SW480 (cell line): ENCODE results near the gene ZFAND3.

Source experiments
- DNase-seq: peaks from one replicate; pipeline ENCODE4 v3.0.0-alpha.2; 2016; ENCODE audit warnings: low spot score

The ZFAND3 gene

DNA sequence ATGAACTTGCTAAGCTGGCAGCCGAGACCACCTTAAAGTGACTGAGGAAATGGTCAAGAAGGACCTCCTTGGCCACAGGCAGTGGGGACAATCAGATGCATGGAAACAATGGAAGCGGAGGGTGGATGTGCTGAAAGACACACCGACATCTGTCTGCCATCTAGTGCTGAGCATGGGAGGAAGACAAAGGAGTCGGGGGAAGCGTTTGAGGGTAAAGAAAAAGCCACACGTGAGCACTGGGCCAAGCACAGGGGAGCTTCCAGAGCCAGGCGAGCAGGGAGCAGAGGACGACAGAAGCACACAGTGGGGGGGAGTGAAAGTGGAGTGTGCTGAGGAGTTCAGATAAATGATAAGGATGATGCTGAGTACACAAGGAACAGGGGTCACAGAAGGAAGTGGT, 367.8 kb downstream of the ZFAND3 start:
- DNase-seq: no peak

GRCh38 chr6:38187811-38188590, 368.5 kb downstream of the ZFAND3 start:
- no peak for DNase-seq

DNA sequence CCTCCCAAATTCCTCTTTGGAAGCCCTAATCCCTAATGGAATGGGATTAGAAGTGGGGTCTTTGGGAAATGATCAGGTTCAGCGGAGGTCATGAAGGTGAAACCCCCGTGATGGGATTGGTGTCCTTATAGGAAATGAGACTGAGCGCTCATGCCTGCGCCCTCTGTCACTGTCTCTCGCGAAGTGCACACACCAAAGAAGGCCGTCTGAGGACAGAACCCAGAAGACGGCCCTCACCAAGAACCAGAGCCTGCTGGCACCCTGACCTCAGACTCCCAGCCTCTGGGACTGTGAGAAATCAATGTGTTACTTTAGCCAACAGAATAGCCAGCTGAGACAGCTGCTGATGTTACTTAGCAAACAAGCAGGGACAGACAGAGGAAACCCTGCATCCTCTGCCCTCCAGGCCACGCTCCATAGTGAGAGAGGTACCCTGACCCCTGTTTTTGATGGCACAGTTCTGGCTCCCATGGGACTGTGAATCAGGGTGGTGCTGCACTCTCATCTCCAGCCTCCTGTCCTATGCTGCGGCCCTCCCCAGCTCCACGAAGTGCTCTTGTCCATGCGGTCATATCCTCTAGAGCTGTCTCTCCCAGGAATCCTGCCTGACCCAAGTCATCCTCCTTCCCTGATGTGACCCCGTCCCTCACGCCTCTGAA, 369.3 kb downstream of the ZFAND3 start:
- DNase-seq: no peak

GRCh38 chr6:38191418-38191817, 371.9 kb downstream of the ZFAND3 start:
- no peak for DNase-seq

DNA sequence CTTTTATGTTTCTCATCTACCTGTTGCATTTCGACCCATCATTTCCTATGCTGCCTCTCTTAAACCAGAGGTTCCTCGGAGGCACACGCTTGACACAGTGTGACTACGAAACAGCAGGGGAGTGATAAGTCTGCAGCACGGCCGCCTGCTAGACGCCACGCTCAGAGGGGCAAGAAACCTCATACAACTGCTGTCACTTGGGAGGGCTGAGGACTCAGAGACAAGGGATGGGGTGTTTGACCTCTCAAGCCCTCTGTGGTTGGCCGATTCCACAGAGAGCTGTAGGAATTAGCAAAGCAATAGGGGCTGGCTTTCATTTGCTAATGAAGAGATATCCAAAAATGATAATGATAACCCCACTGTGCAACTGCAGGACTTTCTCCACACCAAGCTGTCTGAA, 372.5 kb downstream of the ZFAND3 start:
- DNase-seq: no peak

DNA sequence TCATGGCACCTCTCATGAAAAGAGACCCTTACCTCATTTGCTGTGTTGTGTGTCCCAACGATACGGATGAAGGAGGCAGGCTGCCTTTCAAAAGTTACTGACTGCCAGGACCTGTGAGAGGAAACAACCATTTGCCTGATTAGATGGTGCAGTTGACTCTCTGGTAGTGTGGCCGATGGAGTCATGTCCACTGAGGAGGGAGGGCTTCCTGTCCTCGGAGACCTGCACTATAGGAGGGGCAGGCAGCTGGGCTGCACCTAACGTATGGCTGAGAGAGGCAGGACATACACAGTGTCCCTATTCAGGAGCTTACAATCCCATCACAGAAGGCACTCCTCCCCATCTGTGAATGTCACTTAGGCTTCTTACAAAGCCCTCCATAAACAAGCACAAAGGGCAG, 373.0 kb downstream of the ZFAND3 start:
- no peak for DNase-seq

DNA sequence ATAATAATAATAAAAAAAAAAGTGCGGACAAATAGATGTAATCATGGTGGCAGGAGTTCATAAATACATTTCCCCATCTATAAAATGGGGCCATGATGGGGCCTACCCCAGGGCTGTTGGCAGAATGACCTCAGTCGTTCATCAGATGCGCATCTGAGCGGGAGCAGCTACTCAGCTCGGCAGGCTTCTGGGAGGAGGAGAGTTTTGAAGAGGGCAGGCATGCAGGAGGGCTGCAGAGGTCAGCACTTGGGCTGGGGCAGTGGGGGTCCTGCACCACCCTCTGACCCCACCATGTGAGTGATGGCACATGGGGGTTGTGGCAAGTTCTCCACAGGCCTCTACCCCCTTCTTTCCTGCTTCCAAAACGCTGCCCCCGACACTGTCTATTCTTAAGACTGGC, 373.5 kb downstream of the ZFAND3 start:
- no peak for DNase-seq

DNA sequence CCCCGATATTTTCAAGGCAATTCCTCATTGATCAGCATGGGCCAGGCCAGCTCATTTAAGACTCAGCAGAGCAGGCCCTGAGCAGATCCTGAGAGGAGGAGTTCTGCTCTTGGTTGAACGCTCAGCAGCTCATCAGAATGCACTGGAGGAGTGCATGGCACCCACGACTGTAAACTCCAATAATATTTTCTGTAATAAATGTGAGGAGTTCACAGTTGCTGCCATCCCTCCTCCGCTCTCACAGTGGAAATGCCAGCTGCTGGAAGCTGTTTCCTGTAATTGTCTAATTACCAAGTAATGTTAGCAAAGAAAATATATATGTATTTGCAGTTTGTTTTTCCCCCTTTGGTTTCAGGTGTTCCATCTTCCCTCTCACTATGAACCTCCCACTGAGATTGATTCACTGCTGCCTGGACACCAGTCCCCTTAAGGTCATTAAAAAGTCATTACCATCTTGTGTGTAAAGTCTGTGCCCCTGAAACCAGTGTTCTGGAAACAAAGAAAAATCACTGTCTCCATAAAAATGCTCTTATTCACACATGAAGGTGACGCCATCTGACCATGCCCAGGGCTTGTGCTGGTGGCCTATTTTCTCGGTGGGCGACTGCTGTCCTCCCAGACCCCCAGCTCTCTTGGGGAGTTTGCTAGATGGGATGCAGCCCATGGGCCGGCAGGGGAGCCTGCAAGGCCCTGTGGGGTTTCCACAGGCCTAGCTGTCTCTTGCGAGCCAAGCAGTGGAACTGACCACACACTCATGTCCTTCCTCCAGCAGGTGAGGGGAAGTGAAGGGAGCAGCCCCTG, 374.2 kb downstream of the ZFAND3 start:
- no peak for DNase-seq

DNA sequence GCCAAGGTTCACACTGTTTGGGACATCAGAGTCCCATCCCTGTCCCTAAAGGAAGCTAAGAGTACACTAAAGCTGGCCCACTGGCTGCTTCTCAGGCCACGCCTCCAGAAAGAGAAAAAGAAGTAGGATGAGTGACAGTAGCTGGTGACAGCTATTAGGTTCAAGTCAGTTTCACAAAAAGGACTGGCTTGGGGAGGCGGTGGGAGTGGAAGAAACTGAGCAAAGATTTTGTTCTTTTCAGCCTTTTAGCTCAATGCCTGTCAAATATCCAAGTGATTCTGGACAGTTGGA, 374.7 kb downstream of the ZFAND3 start:
- DNase-seq: no peak

DNA sequence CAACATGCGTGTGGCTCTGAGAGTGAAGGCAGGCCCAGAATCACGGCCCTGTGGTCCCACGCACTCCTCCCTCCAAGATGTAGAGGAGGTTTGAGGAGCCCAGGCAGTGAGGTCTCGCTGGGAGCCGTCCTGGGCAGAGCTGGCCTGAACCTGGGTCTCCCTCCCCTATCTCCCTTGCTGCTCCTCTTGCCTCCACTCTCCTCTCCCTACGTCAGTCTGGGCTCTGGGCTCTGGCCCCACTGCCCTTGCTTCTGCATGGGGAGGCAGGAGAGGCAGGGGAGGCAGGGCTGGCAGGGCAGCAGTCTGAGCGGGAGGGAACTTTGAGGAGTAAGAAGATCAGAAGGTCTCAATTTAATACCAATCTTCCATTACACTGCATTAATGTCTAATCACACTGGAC, 375.1 kb downstream of the ZFAND3 start:
- DNase-seq: no peak

DNA sequence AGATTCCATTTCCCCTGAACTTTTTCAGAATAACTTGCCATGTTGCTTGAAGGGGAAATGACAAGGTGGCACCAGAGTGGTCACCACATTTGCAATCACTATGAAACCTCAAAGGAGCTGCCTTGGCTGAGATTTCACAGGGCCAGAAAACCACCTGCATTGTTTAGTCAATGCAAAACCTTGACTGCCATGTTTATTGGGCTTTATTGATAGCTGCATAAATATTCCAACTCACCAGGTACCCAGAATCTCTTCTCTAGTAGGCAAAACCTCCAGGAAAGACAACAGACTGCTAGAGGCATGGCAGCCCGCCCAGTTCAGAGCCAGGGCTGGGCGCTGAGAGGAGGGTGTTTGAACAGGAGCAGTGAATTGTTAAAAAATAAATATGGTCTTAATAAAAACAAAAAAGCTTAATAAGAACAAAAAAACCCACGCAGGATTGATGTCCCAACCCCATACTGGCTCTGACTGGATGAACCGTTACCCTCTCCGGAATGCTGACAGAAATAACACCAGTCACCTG, 375.6 kb downstream of the ZFAND3 start:
- DNase-seq: no peak

- no peak for DNase-seq
These were observed 378.7 kb downstream of the ZFAND3 start for GRCh38 chr6:38198219-38198618.
